Gastrocnemius medialis (tissue), 4 donors: ENCODE measurements around the gene OR52E1. TPM values are rescaled to one million over a fixed set of nuclear protein-coding genes. Genes with fewer than 3 reads are reported as not detected.

Experiments
- ATAC-seq, 2 donors: fragments of 150-250 bp; one replicate each; pipeline ENCODE4 v1.9.1; 2016
- DNase-seq, 2 donors: peaks; one replicate each; pipeline ENCODE4 v3.0.0-alpha.2; 2019
- H3K27ac ChIP-seq, 4 donors: fragments of 200-600 bp; sonication (generic); 1 replicate in 1 of 4; 2 replicates in 3 of 4; pipeline ENCODE4 v1.5.1; 2016 to 2018; ENCODE audit warnings: mild to moderate bottlenecking in 2 of 4, moderate library complexity in 1 of 4
- H3K27me3 ChIP-seq, 3 donors: fragments of 200-600 bp; sonication (generic) in 2 of 3; 1 replicate in 1 of 3; 2 replicates in 2 of 3; pipeline versions ENCODE4 v1.5.1 to v1.6.0; 2016 to 2019; ENCODE audit warnings: mild to moderate bottlenecking in 1 of 3, moderate library complexity in 1 of 3
- H3K36me3 ChIP-seq, 2 donors: fragments of 200-600 bp; sonication (generic) in 1 of 2; one replicate each; pipeline ENCODE4 v1.5.1; 2017 to 2018
- H3K4me1 ChIP-seq, 2 donors: fragments of 200-600 bp; sonication (generic) in 1 of 2; one replicate each; pipeline ENCODE4 v1.5.1; 2016 to 2017; ENCODE audit warnings: mild to moderate bottlenecking in 2 of 2
- H3K4me3 ChIP-seq, 4 donors: fragments of 200-600 bp; sonication (generic) in 3 of 4; 1 replicate in 1 of 4; 2 replicates in 3 of 4; pipeline ENCODE4 v1.5.1; 2016 to 2019; ENCODE audit warnings: mild to moderate bottlenecking in 2 of 4
- H3K9me3 ChIP-seq, 3 donors: fragments of 200-600 bp; sonication (generic) in 2 of 3; 1 replicate in 1 of 3; 2 replicates in 2 of 3; pipeline ENCODE4 v1.5.1; 2016 to 2019
- CTCF ChIP-seq, 5 experiments: fragments of 450-650 bp in 3 of 5; fragments of 200-600 bp in 2 of 5; sonication (generic) in 2 of 5; IDR thresholded peaks in 4 of 5; conservative IDR thresholded peaks in 1 of 5; 1 replicate in 4 of 5; 2 replicates in 1 of 5; pipeline ENCODE4 v1.5.1; 2016 to 2019; ENCODE audit warnings: antibody characterized with exemption in 5 of 5, mild to moderate bottlenecking in 3 of 5, moderate library complexity in 3 of 5
- POLR2A ChIP-seq, 2 donors: fragments of 450-650 bp; IDR thresholded peaks; one replicate each; pipeline ENCODE4 v1.6.1; 2017; ENCODE audit warnings: antibody characterized with exemption in 2 of 2, mild to moderate bottlenecking in 2 of 2, moderate library complexity in 2 of 2
- in situ Hi-C, 4 donors: fragments of 200-750 bp; cut with MboI; loops; one replicate each; pipeline versions ENCODE4 v1.15.0 to v1.8.0; 2017; ENCODE audit warnings: low sequenced_read_pairs in 4 of 4
- intact Hi-C: fragments of 100-400 bp; cut with DNase I; formaldehyde crosslinking; loops from one replicate; pipeline ENCODE4 v1.15.1; 2023; ENCODE audit warnings: low total_unique reads
- total RNA-seq, 4 donors: library from RNA; depleted of rRNA; stranded (reverse); fragments of >200 nt; gene quantifications; one replicate each; pipeline versions ENCODE4 v1.1.0 to v1.2.3, GENCODE V29; 2016

Gene OR52E1
- total RNA-seq, 4 donors from 2014 or later, result not detected

GRCh38 chr11:5088556-5088955 lies 19.2 kb downstream of the OR52E1 start:
- H3K36me3 ChIP-seq, result no peaks in the 10 kb centered on the region
- intact Hi-C loops (no loop called here), in situ Hi-C loops (no loop called here)
- H3K9me3 ChIP-seq, result no peaks in the 10 kb centered on the region
- H3K4me3 ChIP-seq, result no peak overlapping the region
- no peak for ATAC-seq
- H3K27me3 ChIP-seq, result no peaks in the 10 kb centered on the region
- no peaks in the 10 kb centered on the region for H3K4me1 ChIP-seq
- TF ChIP-seq CTCF (IDR thresholded peaks at IDR 0.05 in 4 of 5, conservative IDR thresholded peaks at IDR 0.05 in 1 of 5), result no peak
- no peak for TF ChIP-seq POLR2A (IDR thresholded peaks at IDR 0.05)
- no peak overlapping the region for H3K27ac ChIP-seq
- DNase-seq, result no peak

GRCh38 chr11:5090668-5091067 lies 21.3 kb downstream of the OR52E1 start:
- Histone ChIP-seq H3K27me3 (no peaks in the 10 kb centered on the region), H3K4me1 (no peaks in the 10 kb centered on the region), H3K9me3 (no peaks in the 10 kb centered on the region), H3K36me3 (no peaks in the 10 kb centered on the region), H3K27ac (no peak overlapping the region), H3K4me3 (no peak overlapping the region)
- TF ChIP-seq CTCF (IDR thresholded peaks at IDR 0.05 in 4 of 5, conservative IDR thresholded peaks at IDR 0.05 in 1 of 5), result no peak
- no peak for TF ChIP-seq POLR2A (IDR thresholded peaks at IDR 0.05)
- ATAC-seq (no peak), DNase-seq (no peak)
- intact Hi-C loops, result no loop called here
- in situ Hi-C loops, result no loop called here

- DNase-seq (no peak), ATAC-seq (no peak)
- intact Hi-C loops (no loop called here), in situ Hi-C loops (no loop called here)
- no peak for TF ChIP-seq CTCF (IDR thresholded peaks at IDR 0.05 in 4 of 5, conservative IDR thresholded peaks at IDR 0.05 in 1 of 5)
- TF ChIP-seq POLR2A (IDR thresholded peaks at IDR 0.05), result no peak
- H3K4me1 ChIP-seq, result no peaks in the 10 kb centered on the region
- H3K9me3 ChIP-seq, result no peaks in the 10 kb centered on the region
- no peaks in the 10 kb centered on the region for H3K27me3 ChIP-seq
- H3K36me3 ChIP-seq, result no peaks in the 10 kb centered on the region
- H3K27ac ChIP-seq, result no peak overlapping the region
- H3K4me3 ChIP-seq, result no peak overlapping the region
Observed at GRCh38 chr11:5092821-5093585, 23.6 kb downstream of the OR52E1 start.

- ATAC-seq, result no peak
- H3K36me3 ChIP-seq, result no peaks in the 10 kb centered on the region
- in situ Hi-C loops, result no loop called here
- H3K27me3 ChIP-seq, result no peaks in the 10 kb centered on the region
- no peak overlapping the region for H3K27ac ChIP-seq
- intact Hi-C loops, result no loop called here
- DNase-seq, result no peak
- H3K9me3 ChIP-seq, result no peaks in the 10 kb centered on the region
- TF ChIP-seq CTCF (IDR thresholded peaks at IDR 0.05 in 4 of 5, conservative IDR thresholded peaks at IDR 0.05 in 1 of 5), result no peak
- TF ChIP-seq POLR2A (IDR thresholded peaks at IDR 0.05), result no peak
- H3K4me1 ChIP-seq, result no peaks in the 10 kb centered on the region
- H3K4me3 ChIP-seq, result no peak overlapping the region
Observed at GRCh38 chr11:5096011-5096410, 26.6 kb downstream of the OR52E1 start.
